Liver (tissue), 9 donors: ENCODE results near the gene CES5A. TPM values are rescaled to one million over a fixed set of nuclear protein-coding genes. Genes with fewer than 3 reads are reported as not detected.

Experiments used
- DNase-seq: peaks from one replicate; pipeline ENCODE4 v3.0.0-alpha.2; 2017; ENCODE audit warnings: low spot score
- H3K27ac ChIP-seq, 2 donors: one replicate each; pipeline ENCODE4 v1.7.0; 2013; ENCODE audit warnings: inconsistent platforms in 2 of 2, low read length in 2 of 2, control low read depth in 1 of 2, low read depth in 1 of 2, mild to moderate bottlenecking in 1 of 2
- H3K27me3 ChIP-seq, 4 donors: one replicate each; pipeline versions ENCODE4 v1.6.1 to v1.7.0; 2013; ENCODE audit warnings: low read length in 3 of 4, inconsistent platforms in 1 of 4, mild to moderate bottlenecking in 1 of 4, moderate library complexity in 1 of 4; ENCODE audit not compliant: control insufficient read depth in 4 of 4, insufficient read depth in 4 of 4
- H3K36me3 ChIP-seq, 4 donors: one replicate each; pipeline versions ENCODE4 v1.6.1 to v1.7.0; 2013; ENCODE audit warnings: low read length in 3 of 4, mild to moderate bottlenecking in 3 of 4, low read depth in 1 of 4, moderate library complexity in 1 of 4; ENCODE audit not compliant: control insufficient read depth in 4 of 4, insufficient read depth in 3 of 4
- H3K4me1 ChIP-seq, 4 donors: one replicate each; pipeline versions ENCODE4 v1.6.1 to v1.7.0; 2013; ENCODE audit warnings: low read length in 3 of 4, mild to moderate bottlenecking in 3 of 4, moderate library complexity in 1 of 4; ENCODE audit not compliant: control insufficient read depth in 4 of 4, insufficient read depth in 4 of 4
- H3K4me3 ChIP-seq, 3 donors: one replicate each; pipeline versions ENCODE4 v1.6.1 to v1.7.0; 2013; ENCODE audit warnings: low read length in 3 of 3, control low read depth in 1 of 3, low read depth in 1 of 3, mild to moderate bottlenecking in 1 of 3
- H3K9ac ChIP-seq, 2 donors: one replicate each; pipeline ENCODE4 v1.7.0; 2013; ENCODE audit warnings: low read length in 2 of 2, mild to moderate bottlenecking in 2 of 2, moderate library complexity in 2 of 2, control low read depth in 1 of 2, low read depth in 1 of 2
- H3K9me3 ChIP-seq, 4 donors: one replicate each; pipeline versions ENCODE4 v1.6.1 to v1.7.0; 2013; ENCODE audit warnings: low read length in 3 of 4; ENCODE audit not compliant: control insufficient read depth in 4 of 4
- ATF3 ChIP-seq: IDR thresholded peaks from 2 replicates; pipeline ENCODE4 v1.6.1; 2016; ENCODE audit warnings: antibody characterized with exemption
- CTCF ChIP-seq: fragments of 150-350 bp; IDR thresholded peaks from 2 replicates; pipeline ENCODE4 v1.5.1; 2017; ENCODE audit warnings: improper control_type of control experiment, low read depth, low read length; ENCODE audit not compliant: missing input control
- EGR1 ChIP-seq, 2 donors: IDR thresholded peaks; 2 replicates each; pipeline ENCODE4 v1.6.1; 2016 to 2018; ENCODE audit warnings: antibody characterized with exemption in 2 of 2, low read depth in 2 of 2
- FOXA1 ChIP-seq: IDR thresholded peaks from 2 replicates; pipeline ENCODE4 v1.6.1; 2016; ENCODE audit warnings: antibody characterized with exemption
- FOXA2 ChIP-seq: IDR thresholded peaks from 2 replicates; pipeline ENCODE4 v1.6.1; 2016; ENCODE audit warnings: antibody characterized with exemption
- GABPA ChIP-seq, 2 donors: IDR thresholded peaks in 1 of 2; conservative IDR thresholded peaks in 1 of 2; 2 replicates each; pipeline ENCODE4 v1.6.1; 2016; ENCODE audit warnings: antibody characterized with exemption in 2 of 2, mild to moderate bottlenecking in 1 of 2, moderate library complexity in 1 of 2
- HNF4A ChIP-seq, 2 donors: conservative IDR thresholded peaks; 2 replicates each; pipeline ENCODE4 v1.6.1; 2016; ENCODE audit warnings: antibody characterized with exemption in 2 of 2, mild to moderate bottlenecking in 2 of 2
- HNF4G ChIP-seq: IDR thresholded peaks from 2 replicates; pipeline ENCODE4 v1.6.1; 2016; ENCODE audit warnings: antibody characterized with exemption
- JUND ChIP-seq, 2 donors: IDR thresholded peaks; 2 replicates each; pipeline ENCODE4 v1.6.1; 2016; ENCODE audit warnings: antibody characterized with exemption in 2 of 2
- MAX ChIP-seq: IDR thresholded peaks from 2 replicates; pipeline ENCODE4 v1.6.1; 2016; ENCODE audit warnings: antibody characterized with exemption
- NR2F2 ChIP-seq: IDR thresholded peaks from 2 replicates; pipeline ENCODE4 v1.6.1; 2016; ENCODE audit warnings: antibody characterized with exemption
- RAD21 ChIP-seq, 2 donors: IDR thresholded peaks; 2 replicates each; pipeline ENCODE4 v1.6.1; 2016; ENCODE audit warnings: antibody characterized with exemption in 2 of 2, mild to moderate bottlenecking in 2 of 2
- REST ChIP-seq: IDR thresholded peaks from 2 replicates; pipeline ENCODE4 v1.6.1; 2016; ENCODE audit warnings: antibody characterized with exemption, mild to moderate bottlenecking
- RXRA ChIP-seq, 2 donors: IDR thresholded peaks; 2 replicates each; pipeline ENCODE4 v1.6.1; 2017 to 2018; ENCODE audit warnings: antibody characterized with exemption in 2 of 2, mild to moderate bottlenecking in 1 of 2
- SP1 ChIP-seq: IDR thresholded peaks from 2 replicates; pipeline ENCODE4 v1.6.1; 2018; ENCODE audit warnings: antibody characterized with exemption, mild to moderate bottlenecking
- TAF1 ChIP-seq: conservative IDR thresholded peaks from 2 replicates; pipeline ENCODE4 v1.6.1; 2016; ENCODE audit warnings: antibody characterized with exemption, mild to moderate bottlenecking
- YY1 ChIP-seq: IDR thresholded peaks from 2 replicates; pipeline ENCODE4 v1.6.1; 2016; ENCODE audit warnings: antibody characterized with exemption, mild to moderate bottlenecking
- ZBTB33 ChIP-seq: IDR thresholded peaks from 2 replicates; pipeline ENCODE4 v1.6.1; 2016; ENCODE audit warnings: antibody characterized with exemption
- WGBS: extraction: QIAGEN DNeasy Blood & Tissue Kit; methylation state at CpG from one replicate; pipeline ENCODE4 v1.1.7; 2013; 5-methylcytosine and 5-hydroxymethylcytosine counted together
- polyA plus RNA-seq, 2 donors: library from polyadenylated mRNA; stranded (reverse) in 1 of 2; unstranded in 1 of 2; fragments of 200-250 nt in 1 of 2; fragments of >200 nt in 1 of 2; fragmentation: Nextera tagmentation in 1 of 2; extraction: Ambion mirVana in 1 of 2; gene quantifications; one replicate each; pipeline versions ENCODE4 v1.2.1 to v1.2.3, GENCODE V29; 2013 to 2015
- total RNA-seq, 2 donors: library from RNA; depleted of rRNA; stranded (reverse); fragments of >200 nt; gene quantifications; one replicate each; pipeline ENCODE4 v1.2.3, GENCODE V29; 2014
- donor health status: healthy.
- donor health status: healthy.
- donor health status: healthy.
- donor health status: healthy.
- donor health status: healthy.

Gene CES5A
- total and polyA plus RNA-seq, 4 donors, result 0.67 to 1.5 (median 0.96) TPM; not detected in 1

- no peaks in the 10 kb centered on the region for H3K36me3 ChIP-seq
- TF ChIP-seq SP1 (no peak), YY1 (no peak), HNF4G (no peak), JUND (IDR thresholded peaks at IDR 0.05) (no peak), CTCF (no peak), FOXA1 (no peak), FOXA2 (no peak), HNF4A (conservative IDR thresholded peaks at IDR 0.05) (no peak), MAX (no peak), RXRA (IDR thresholded peaks at IDR 0.05) (no peak), RAD21 (IDR thresholded peaks at IDR 0.05) (no peak), ATF3 (no peak), ZBTB33 (no peak), NR2F2 (no peak), REST (no peak), GABPA (IDR thresholded peaks at IDR 0.05 in 1 of 2, conservative IDR thresholded peaks at IDR 0.05 in 1 of 2) (no peak), TAF1 (no peak), EGR1 (IDR thresholded peaks at IDR 0.05; ENCODE audit: low read depth in 2 of 2) (no peak)
Observed at GRCh38 chr16:55873122-55873521, 2.1 kb downstream of the CES5A start.

More at GRCh38 chr16:55873122-55873521, 2.1 kb downstream of the CES5A start:
- Histone ChIP-seq H3K4me3 (no peak overlapping the region), H3K9ac (no peak overlapping the region), H3K27me3 (no peaks in the 10 kb centered on the region), H3K9me3 (no peaks in the 10 kb centered on the region), H3K27ac (no peak overlapping the region), H3K4me1 (peaks cover 0 to 24% (median 19%) of the 10 kb centered on the region in 4 donors)
- no peak for DNase-seq
- WGBS, result 82% methylated on average over 5 of the region's 5 CpGs
